Caco-2 (cell line): ENCODE data around the gene STUM. TPM values are rescaled to one million over a fixed set of nuclear protein-coding genes. Genes with fewer than 3 reads are reported as not detected.

Experiments
- BruUV-seq: library from RNA; stranded (reverse); fragments of 400-500 nt; replicated peaks from 2 replicates; lab custom pipeline; 2021; lab: Mats Ljungman, UMichigan
- CTCF ChIA-PET: fragments of 300-600 bp; sonication (Branson Sonifier 250); formaldehyde crosslinking; loops from one replicate; lab custom pipeline; 2022; ENCODE audit warnings: antibody characterized with exemption; lab: Charles Lee
- POLR2A ChIA-PET: fragments of 300-600 bp; sonication (Branson Sonifier 250); formaldehyde crosslinking; loops from one replicate; lab custom pipeline; 2022; ENCODE audit warnings: antibody characterized with exemption; lab: Charles Lee
- DNase-seq, 2 experiments: peaks; one replicate each; pipeline versions ENCODE4 v3.0.0 to v3.0.0-alpha.2; 2020 to 2022
- H3K27me3 ChIP-seq: replicated peaks from 2 replicates; pipeline ENCODE4 v1.6.0; 2011; ENCODE audit warnings: low read length; ENCODE audit not compliant: control insufficient read depth, insufficient read depth
- H3K36me3 ChIP-seq: 2 replicates; pipeline ENCODE4 v1.5.1; 2011; ENCODE audit warnings: low read length; ENCODE audit not compliant: control insufficient read depth, insufficient read depth
- H3K4me1 ChIP-seq: fragments of 250-450 bp; sonication (Bioruptor Pico); 2 replicates; pipeline ENCODE4 v1.5.1; 2020; ENCODE audit warnings: mild to moderate bottlenecking
- H3K4me3 ChIP-seq: 2 replicates; pipeline ENCODE4 v1.5.1; 2011; ENCODE audit warnings: low read depth, mild to moderate bottlenecking, control low read depth, low read length
- H3K9me3 ChIP-seq: fragments of 250-450 bp; sonication (Bioruptor Pico); 2 replicates; pipeline ENCODE4 v1.5.1; 2020; ENCODE audit warnings: mild to moderate bottlenecking, moderate library complexity
- H3K27ac Mint-ChIP-seq: one replicate; pipeline ENCODE4 v1.8.0; 2022; ENCODE audit warnings: mixed read lengths; ENCODE audit not compliant: unreplicated experiment
- H3K27me3 Mint-ChIP-seq: one replicate; pipeline ENCODE4 v1.8.0; 2022; ENCODE audit warnings: mixed read lengths; ENCODE audit not compliant: insufficient read depth, unreplicated experiment
- H3K36me3 Mint-ChIP-seq: one replicate; pipeline ENCODE4 v1.8.0; 2022; ENCODE audit warnings: mild to moderate bottlenecking, mixed read lengths; ENCODE audit not compliant: insufficient read depth, unreplicated experiment
- H3K4me1 Mint-ChIP-seq: one replicate; pipeline ENCODE4 v1.8.0; 2022; ENCODE audit warnings: low read depth, mixed read lengths; ENCODE audit not compliant: unreplicated experiment
- H3K4me3 Mint-ChIP-seq: one replicate; pipeline ENCODE4 v1.8.0; 2022; ENCODE audit warnings: mild to moderate bottlenecking, moderate library complexity, mixed read lengths; ENCODE audit not compliant: unreplicated experiment
- H3K9me3 Mint-ChIP-seq: one replicate; pipeline ENCODE4 v1.8.0; 2022; ENCODE audit warnings: mixed read lengths; ENCODE audit not compliant: unreplicated experiment
- CTCF ChIP-seq, 2 experiments: fragments of 200-600 bp in 1 of 2; IDR thresholded peaks; 1 replicate in 1 of 2; 2 replicates in 1 of 2; pipeline versions ENCODE4 v1.5.1 to v1.8.0; 2011 to 2022; ENCODE audit warnings: antibody characterized with exemption in 1 of 2, control low read depth in 1 of 2, inconsistent platforms in 1 of 2, low read depth in 1 of 2, low read length in 1 of 2, mild to moderate bottlenecking in 1 of 2, moderate library complexity in 1 of 2; ENCODE audit not compliant: insufficient read depth in 1 of 2, severe bottlenecking in 1 of 2, unreplicated experiment in 1 of 2
- intact Hi-C: fragments of 100-400 bp; cut with micrococcal nuclease; formaldehyde crosslinking; loops from one replicate; pipeline ENCODE4 v1.10.0; 2022; ENCODE audit not compliant: unreplicated experiment
- total RNA-seq: library from RNA; stranded (reverse); gene quantifications from 2 replicates; pipeline ENCODE4 v1.2.3, GENCODE V29; 2022

The STUM gene
- total RNA-seq, 1 experiment from 2014 or later: 1.7 TPM

DNA sequence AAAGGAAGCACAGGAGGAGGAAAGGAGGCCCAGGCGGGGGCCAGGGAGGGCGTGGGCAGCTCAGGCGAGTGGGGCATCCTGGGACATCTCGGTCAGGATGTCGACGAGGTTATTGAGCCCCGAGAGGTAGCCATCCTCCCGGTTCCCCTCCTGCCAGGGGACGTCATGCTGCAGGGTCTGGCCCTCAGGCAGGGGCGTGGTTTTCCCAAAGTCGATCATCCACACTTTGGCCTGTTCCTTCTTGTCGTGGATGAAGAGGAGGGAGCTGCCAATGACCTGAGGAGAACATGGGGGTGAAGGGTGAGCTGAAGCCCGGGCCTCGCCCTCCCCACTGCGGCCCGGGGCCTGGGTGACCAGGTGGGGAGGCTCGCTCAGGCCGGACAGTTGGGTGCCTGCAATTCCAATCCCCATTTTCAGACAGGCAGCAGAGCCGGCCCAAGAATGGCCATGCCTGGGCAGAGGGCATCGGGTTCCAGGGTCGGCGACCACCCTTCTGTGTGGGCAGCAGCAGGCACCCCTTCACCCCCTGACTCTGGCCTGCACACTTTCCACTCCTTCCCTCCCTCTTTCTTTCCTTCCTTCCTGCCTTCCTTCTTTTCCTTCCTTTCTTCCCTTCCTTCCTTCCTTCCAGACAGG lies 86.2 kb downstream of the STUM start:
- Mint-ChIP-seq H3K4me3 (no peak overlapping the region), H3K27ac (no peak overlapping the region), H3K4me1 (no peaks in the 10 kb centered on the region), H3K9me3 (no peaks in the 10 kb centered on the region), H3K36me3 (no peaks in the 10 kb centered on the region), H3K27me3 (no peaks in the 10 kb centered on the region)
- H3K4me1 ChIP-seq: no peaks in the 10 kb centered on the region
- TF ChIP-seq CTCF (IDR thresholded peaks at IDR 0.05; ENCODE audit: insufficient read depth in 1 of 2, low read depth in 1 of 2, low read length in 1 of 2, severe bottlenecking in 1 of 2, unreplicated experiment in 1 of 2): no peak
- no peaks in the 10 kb centered on the region; the same call in 1 of the 2 replicates for H3K36me3 ChIP-seq
- no peaks in the 10 kb centered on the region for H3K9me3 ChIP-seq
- no peak for DNase-seq
- intact Hi-C loops: loop anchor here (1.0 to 2.0 kb wide), 4 partner anchors 46 to 210 kb away; no protein-coding TSS in a partner anchor
- no peaks in the 10 kb centered on the region for H3K27me3 ChIP-seq
- CTCF ChIA-PET: interaction anchor here (0.8 kb wide), 1 partner anchor 45 kb away, joined by 3 read pairs; no protein-coding TSS in a partner anchor
- POLR2A ChIA-PET: no interaction called here
- H3K4me3 ChIP-seq: no peak overlapping the region
- BruUV-seq: no TSS peak

DNA sequence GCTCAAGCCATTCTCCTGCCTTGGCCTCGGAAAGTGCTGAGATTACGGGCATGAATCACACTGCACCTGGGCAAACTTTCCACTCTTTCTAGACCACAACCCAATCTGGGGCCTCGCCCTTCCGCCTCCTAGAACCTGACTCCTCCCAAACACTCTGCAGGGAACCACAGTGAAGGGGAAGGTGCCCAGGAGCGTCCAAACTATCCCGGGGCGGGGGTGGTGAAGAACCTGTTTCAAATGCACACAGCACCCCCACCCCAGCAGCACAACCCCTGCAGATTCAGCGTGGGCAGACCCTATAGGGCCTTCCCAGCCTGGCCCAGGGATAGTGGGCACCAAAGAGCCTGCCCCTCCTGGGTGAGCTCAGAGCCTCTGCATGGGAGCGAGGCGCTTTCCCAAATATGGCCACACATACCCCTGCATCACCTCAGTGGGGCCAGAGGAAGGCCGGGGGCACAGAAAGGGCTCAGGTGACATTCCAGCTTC lies 86.9 kb downstream of the STUM start:
- intact Hi-C loops: loop anchor here (2.0 kb wide), 2 partner anchors 45 to 211 kb away; no protein-coding TSS in a partner anchor
- no peak for TF ChIP-seq CTCF (IDR thresholded peaks at IDR 0.05; ENCODE audit: insufficient read depth in 1 of 2, low read depth in 1 of 2, low read length in 1 of 2, severe bottlenecking in 1 of 2, unreplicated experiment in 1 of 2)
- ChIA-PET POLR2A (no interaction called here), CTCF (interaction anchor here (0.8 kb wide), 2 partner anchors 21 to 44 kb away, joined by 3 read pairs; no protein-coding TSS in a partner anchor)
- no peaks in the 10 kb centered on the region for H3K27me3 ChIP-seq
- H3K36me3 Mint-ChIP-seq: no peaks in the 10 kb centered on the region
- no peaks in the 10 kb centered on the region for H3K4me1 ChIP-seq
- no peak for DNase-seq
- H3K4me1 Mint-ChIP-seq: no peaks in the 10 kb centered on the region
- no peaks in the 10 kb centered on the region; the same call in 1 of the 2 replicates for H3K36me3 ChIP-seq
- no peaks in the 10 kb centered on the region for H3K27me3 Mint-ChIP-seq
- H3K27ac Mint-ChIP-seq: no peak overlapping the region
- no peaks in the 10 kb centered on the region for H3K9me3 ChIP-seq
- BruUV-seq: no TSS peak
- no peak overlapping the region for H3K4me3 Mint-ChIP-seq
- no peaks in the 10 kb centered on the region for H3K9me3 Mint-ChIP-seq
- H3K4me3 ChIP-seq: no peak overlapping the region

DNA sequence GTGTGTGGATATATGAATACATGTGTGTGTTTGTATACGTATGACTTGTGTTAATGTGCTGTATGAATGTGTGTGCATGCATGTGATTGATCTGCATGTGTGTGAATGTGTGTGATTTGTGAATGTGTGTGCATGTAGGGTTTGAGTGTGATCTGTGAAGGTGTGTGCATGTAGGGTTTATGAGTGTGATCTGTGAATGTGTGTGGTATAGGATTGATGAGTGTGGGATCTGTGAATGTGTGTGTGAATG lies 88.2 kb downstream of the STUM start:
- no peaks in the 10 kb centered on the region for H3K27me3 Mint-ChIP-seq
- no TSS peak for BruUV-seq
- no peak for TF ChIP-seq CTCF (IDR thresholded peaks at IDR 0.05; ENCODE audit: insufficient read depth in 1 of 2, low read depth in 1 of 2, low read length in 1 of 2, severe bottlenecking in 1 of 2, unreplicated experiment in 1 of 2)
- Histone ChIP-seq H3K4me3 (no peak overlapping the region), H3K4me1 (no peaks in the 10 kb centered on the region), H3K9me3 (no peaks in the 10 kb centered on the region), H3K27me3 (no peaks in the 10 kb centered on the region), H3K36me3 (no peaks in the 10 kb centered on the region; the same call in 1 of the 2 replicates)
- ChIA-PET CTCF (no interaction called here), POLR2A (no interaction called here)
- no peaks in the 10 kb centered on the region for H3K36me3 Mint-ChIP-seq
- H3K4me3 Mint-ChIP-seq: no peak overlapping the region
- intact Hi-C loops: no loop called here
- DNase-seq: no peak
- H3K9me3 Mint-ChIP-seq: no peaks in the 10 kb centered on the region
- no peak overlapping the region for H3K27ac Mint-ChIP-seq
- no peaks in the 10 kb centered on the region for H3K4me1 Mint-ChIP-seq
